H1 (cell line): Measurements from ENCODE around the gene CAD. TPM values are rescaled to one million over a fixed set of nuclear protein-coding genes. Genes with fewer than 3 reads are reported as not detected.

Experiments
- CTCF ChIA-PET: fragments of 300-600 bp; sonication (Branson Sonifier 250); formaldehyde crosslinking; loops from one replicate; lab custom pipeline; 2021; ENCODE audit not compliant: partially characterized antibody; lab: Charles Lee
- POLR2A ChIA-PET: fragments of 300-600 bp; sonication (Branson Sonifier 250); formaldehyde crosslinking; loops from one replicate; lab custom pipeline; 2021; ENCODE audit warnings: inconsistent platforms; ENCODE audit not compliant: partially characterized antibody; lab: Charles Lee
- DNase-seq, 2 experiments: peaks; one replicate each; pipeline versions ENCODE4 v3.0.0 to v3.0.0-alpha.2; 2010 to 2022; ENCODE audit warnings: low spot score in 2 of 2, low read depth in 1 of 2, mixed read lengths in 1 of 2
- FAIRE-seq: peaks from 2 replicates; lab custom pipeline; 2011; peaks lifted over from hg19 to GRCh38; lab: Jason Lieb, UNC
- H2AFZ ChIP-seq: 2 replicates; pipeline ENCODE4 v1.8.1; 2012; ENCODE audit warnings: low read length, inconsistent platforms
- H2AK5ac ChIP-seq: 2 replicates; pipeline ENCODE4 v1.6.1; 2013; ENCODE audit warnings: low read depth, low read length
- H2BK120ac ChIP-seq: replicated peaks from 2 replicates; pipeline ENCODE3; 2013; ENCODE audit warnings: low read depth, low read length, inconsistent platforms
- H2BK12ac ChIP-seq: 2 replicates; pipeline ENCODE4 v1.6.1; 2013; ENCODE audit warnings: low read depth, low read length
- H2BK15ac ChIP-seq: 2 replicates; pipeline ENCODE4 v1.6.1; 2013; ENCODE audit warnings: low read length
- H2BK20ac ChIP-seq: 2 replicates; pipeline ENCODE4 v1.6.1; 2013; ENCODE audit warnings: low read length
- H2BK5ac ChIP-seq: 2 replicates; pipeline ENCODE4 v1.6.1; 2013; ENCODE audit warnings: low read depth, low read length
- H3K14ac ChIP-seq: 2 replicates; pipeline ENCODE4 v1.6.1; 2013; ENCODE audit warnings: inconsistent platforms; ENCODE audit not compliant: insufficient read length
- H3K18ac ChIP-seq: 2 replicates; pipeline ENCODE4 v1.6.1; 2013; ENCODE audit warnings: low read length; ENCODE audit errors: extremely low read depth
- H3K23ac ChIP-seq: 2 replicates; pipeline ENCODE4 v1.6.1; 2013; ENCODE audit warnings: inconsistent platforms; ENCODE audit not compliant: insufficient read length
- H3K23me2 ChIP-seq: 2 replicates; pipeline ENCODE4 v1.6.1; 2013; ENCODE audit warnings: low read depth, low read length
- H3K27ac ChIP-seq: 2 replicates; pipeline ENCODE4 v1.6.1; 2011; ENCODE audit warnings: low read depth, low read length, inconsistent platforms
- H3K27me3 ChIP-seq, 4 experiments: replicated peaks in 1 of 4; 1 replicate in 1 of 4; 2 replicates in 3 of 4; pipeline versions ENCODE4 v1.6.1 to v1.8.1; 2011 to 2013; ENCODE audit warnings: low read length in 3 of 4, mild to moderate bottlenecking in 3 of 4, inconsistent platforms in 2 of 4, mixed read lengths in 2 of 4, moderate library complexity in 1 of 4; ENCODE audit not compliant: control insufficient read depth in 3 of 4, insufficient read depth in 3 of 4; ENCODE audit errors: extremely low read depth in 1 of 4
- H3K36me3 ChIP-seq, 4 experiments: 2 replicates each; pipeline versions ENCODE4 v1.6.1 to v1.8.1; 2011 to 2013; ENCODE audit warnings: mild to moderate bottlenecking in 4 of 4, low read length in 3 of 4, moderate library complexity in 2 of 4, control low read depth in 1 of 4, inconsistent platforms in 1 of 4; ENCODE audit not compliant: insufficient read depth in 4 of 4, control insufficient read depth in 2 of 4
- H3K4ac ChIP-seq: replicated peaks from 2 replicates; pipeline ENCODE3; 2013; ENCODE audit warnings: low read length, low read depth, mixed read lengths, inconsistent platforms; ENCODE audit not compliant: insufficient read length
- H3K4me1 ChIP-seq, 4 experiments: replicated peaks in 1 of 4; 1 replicate in 1 of 4; 2 replicates in 3 of 4; pipeline versions ENCODE4 v1.6.1 to v1.8.1; 2011 to 2013; ENCODE audit warnings: low read length in 3 of 4, inconsistent platforms in 2 of 4, mixed read lengths in 1 of 4; ENCODE audit not compliant: insufficient read depth in 4 of 4, control insufficient read depth in 3 of 4
- H3K4me2 ChIP-seq, 2 experiments: 2 replicates each; pipeline versions ENCODE4 v1.6.1 to v1.8.1; 2011 to 2013; ENCODE audit warnings: low read depth in 2 of 2, low read length in 2 of 2, control low read depth in 1 of 2, inconsistent platforms in 1 of 2, mild to moderate bottlenecking in 1 of 2; ENCODE audit not compliant: insufficient read depth in 1 of 2
- H3K4me3 ChIP-seq, 4 experiments: fragments of 200-600, 300-600 bp in 1 of 4; sonication (generic), shearing (Covaris generic), sonication (Bioruptor Twin) in 1 of 4; 2 replicates each; pipeline versions ENCODE4 v1.5.1 to v1.8.1; 2011 to 2016; ENCODE audit warnings: low read length in 4 of 4, low read depth in 3 of 4, control low read depth in 2 of 4, inconsistent platforms in 2 of 4, mild to moderate bottlenecking in 2 of 4, mixed read lengths in 1 of 4, moderate library complexity in 1 of 4; ENCODE audit not compliant: insufficient read depth in 2 of 4; ENCODE audit errors: extremely low read depth in 1 of 4
- H3K56ac ChIP-seq: replicated peaks from 2 replicates; pipeline ENCODE3; 2013; ENCODE audit warnings: low read depth, mild to moderate bottlenecking, mixed read lengths, low read length, inconsistent platforms; ENCODE audit not compliant: insufficient read length
- H3K79me1 ChIP-seq: 2 replicates; pipeline ENCODE4 v1.6.1; 2013; ENCODE audit warnings: low read depth, low read length, control low read depth
- H3K79me2 ChIP-seq, 2 experiments: 2 replicates each; pipeline versions ENCODE4 v1.6.1 to v1.8.1; 2012 to 2013; ENCODE audit warnings: low read length in 2 of 2, mild to moderate bottlenecking in 2 of 2, inconsistent platforms in 1 of 2; ENCODE audit not compliant: insufficient read depth in 2 of 2, control insufficient read depth in 1 of 2
- H3K9ac ChIP-seq, 4 experiments: replicated peaks in 1 of 4; 1 replicate in 1 of 4; 2 replicates in 3 of 4; pipeline versions ENCODE4 v1.6.1 to v1.8.1; 2011 to 2013; ENCODE audit warnings: low read depth in 3 of 4, low read length in 3 of 4, control low read depth in 2 of 4, mild to moderate bottlenecking in 2 of 4, moderate library complexity in 2 of 4, inconsistent platforms in 1 of 4; ENCODE audit errors: extremely low read depth in 1 of 4
- H3K9me3 ChIP-seq, 2 experiments: 2 replicates each; pipeline versions ENCODE4 v1.6.1 to v1.8.1; 2012 to 2013; ENCODE audit warnings: mild to moderate bottlenecking in 2 of 2, moderate library complexity in 2 of 2, control low read depth in 1 of 2, inconsistent platforms in 1 of 2, low read depth in 1 of 2, low read length in 1 of 2, mixed read lengths in 1 of 2; ENCODE audit not compliant: insufficient read depth in 2 of 2
- H4K20me1 ChIP-seq, 2 experiments: replicated peaks in 1 of 2; 2 replicates each; pipeline versions ENCODE3 to v1.8.1; 2011 to 2013; ENCODE audit warnings: inconsistent platforms in 2 of 2, low read length in 2 of 2, mild to moderate bottlenecking in 1 of 2; ENCODE audit not compliant: insufficient read depth in 2 of 2, control insufficient read depth in 1 of 2
- H4K5ac ChIP-seq: 2 replicates; pipeline ENCODE4 v1.6.1; 2013; ENCODE audit warnings: low read length, low read depth, mixed read lengths, inconsistent platforms; ENCODE audit not compliant: insufficient read length
- H4K8ac ChIP-seq: 2 replicates; pipeline ENCODE4 v1.8.0; 2013; ENCODE audit warnings: mild to moderate bottlenecking, moderate library complexity, low read length, inconsistent platforms; ENCODE audit not compliant: insufficient read depth; ENCODE audit errors: extremely low read depth
- H4K91ac ChIP-seq: replicated peaks from 2 replicates; pipeline ENCODE3; 2013; ENCODE audit warnings: low read length, mixed read lengths, inconsistent platforms; ENCODE audit not compliant: insufficient read length
- BACH1 ChIP-seq: IDR thresholded peaks from 2 replicates; pipeline ENCODE4 v1.6.1; 2012; ENCODE audit warnings: low read length, improper control_type of control experiment
- BCL11A ChIP-seq, 2 experiments: IDR thresholded peaks; one replicate each; pipeline ENCODE4 v1.6.1; 2011; ENCODE audit warnings: low read depth in 2 of 2, low read length in 2 of 2, mild to moderate bottlenecking in 2 of 2
- CREB1 ChIP-seq: IDR thresholded peaks from 2 replicates; pipeline ENCODE4 v1.6.1; 2012; ENCODE audit warnings: inconsistent platforms
- EP300 ChIP-seq, 2 experiments: IDR thresholded peaks; 1 replicate in 1 of 2; 2 replicates in 1 of 2; pipeline ENCODE4 v1.6.1; 2011 to 2012; ENCODE audit warnings: low read depth in 2 of 2, low read length in 2 of 2, mild to moderate bottlenecking in 2 of 2, borderline replicate concordance in 1 of 2, inconsistent platforms in 1 of 2, moderate library complexity in 1 of 2
- SP1 ChIP-seq: IDR thresholded peaks from 2 replicates; pipeline ENCODE4 v1.6.1; 2011; ENCODE audit warnings: low read depth, low read length
- WGBS, 2 experiments: shearing (Covaris generic) in 1 of 2; methylation state at CpG; one replicate each; pipeline versions ENCODE4 v1.1.6 to v1.1.7; 2013 to 2015; ENCODE audit warnings: low lambda C conversion rate in 2 of 2, mixed read lengths in 2 of 2, inconsistent platforms in 1 of 2, low coverage in 1 of 2, missing lambda C conversion rate in 1 of 2; ENCODE audit not compliant: insufficient replicate concordance in 2 of 2, insufficient coverage in 1 of 2, insufficient read length in 1 of 2; ENCODE audit errors: extremely low coverage in 1 of 2, missing lambda C conversion rate in 1 of 2; 5-methylcytosine and 5-hydroxymethylcytosine counted together
- polyA plus RNA-seq, 7 experiments: library from polyadenylated mRNA; depleted of rRNA in 3 of 7; stranded (reverse) in 5 of 7; unstranded in 2 of 7; fragments of >200 nt in 5 of 7; fragments of 200-250 nt in 2 of 7; gene quantifications; 1 replicate in 5 of 7; 2 replicates in 1 of 7; 4 replicates in 1 of 7; pipeline versions ENCODE4 v1.2.1 to v1.2.3, GENCODE V29; 2011 to 2013; ENCODE audit warnings: missing spikeins in 2 of 7, mixed read lengths in 2 of 7
- total RNA-seq: library from RNA; stranded (reverse); fragmentation: NEBNext Ultra II Directional; extraction: Animal tissue kit (Norgen Biotek cat#: 25700); gene quantifications from 2 replicates; pipeline ENCODE4 v1.2.1, GENCODE V29; 2021

CAD gene
- total and polyA plus RNA-seq, 2 of the 8 experiments (the other 6 are each of a cell fraction or from before 2014, with no cell fraction given): 130 to 146 TPM

GRCh38 chr2:27225526-27225925 is 8.4 kb downstream of the CAD start:
- Histone ChIP-seq H2AFZ (no peak overlapping the region), H3K9ac (0 out of 7 replicates have a peak overlapping the region, but pooled peaks of 1 of the 4 experiments have one; percentile 10), H3K4me3 (no peak overlapping the region), H2BK12ac (no peak overlapping the region), H2BK15ac (no peak overlapping the region), H3K4me2 (no peak overlapping the region), H3K9me3 (no peaks in the 10 kb centered on the region), H3K27ac (no peak overlapping the region), H4K5ac (no peak overlapping the region), H3K79me2 (0 out of 4 replicates have a peak, but pooled peaks cover 0 to 3% of the 10 kb centered on the region in 2 experiments), H3K18ac (no peak overlapping the region), H2BK120ac (no peak overlapping the region), H3K14ac (no peak overlapping the region), H3K4ac (no peak overlapping the region), H3K36me3 (peaks cover 48 to 90% (median 77%) of the 10 kb centered on the region in 4 experiments), H3K23me2 (no peaks in the 10 kb centered on the region), H3K4me1 (no peaks in the 10 kb centered on the region), H3K27me3 (no peaks in the 10 kb centered on the region), H3K23ac (no peak overlapping the region), H4K20me1 (peaks cover 2 to 10% of the 10 kb centered on the region in 2 experiments), H3K79me1 (peaks cover 3% of the 10 kb centered on the region; the same call in 1 of the 2 replicates), H3K56ac (no peak overlapping the region), H2BK5ac (no peak overlapping the region), H2BK20ac (no peak overlapping the region), H4K91ac (no peak overlapping the region), H4K8ac (no peak overlapping the region; the same call in 1 of the 2 replicates), H2AK5ac (no peak overlapping the region)
- WGBS, 2 experiments: 92% methylated on average over 9 of the region's 9 CpGs; no CpG with 5 or more reads in 1 of the 2 experiments
- ChIA-PET POLR2A (interaction anchor here (0.7 to 29.6 kb wide), 7 partner anchors 9 to 124 kb away, joined by 3 to 835 read pairs (median 5); partner anchors contain the start of genes CAD and MPV17), CTCF (interaction anchor here (1.0 to 1.7 kb wide), 7 partner anchors 9 to 67 kb away, joined by 3 to 10 read pairs (median 4); no protein-coding TSS in a partner anchor)
- no peak for FAIRE-seq
- DNase-seq: no peak
- TF ChIP-seq CREB1: no peak
- no peak for TF ChIP-seq EP300 (IDR thresholded peaks at IDR 0.05; ENCODE audit: borderline replicate concordance in 1 of 2, low read depth in 2 of 2, low read length in 2 of 2)
- no peak for TF ChIP-seq BCL11A (IDR thresholded peaks at IDR 0.05; ENCODE audit: low read depth in 2 of 2, low read length in 2 of 2)
- TF ChIP-seq SP1: no peak
- TF ChIP-seq BACH1: no peak
